ENCODE data around the gene CEP112. TPM values are rescaled to one million over a fixed set of nuclear protein-coding genes. Genes with fewer than 3 reads are reported as not detected.

CEP112 gene
- total and polyA plus RNA-seq, 9 of the 15 experiments (the other 6 are each of a cell fraction or from before 2014, with no cell fraction given) = 0.84 TPM; not detected in 8

- TF ChIP-seq SMC3 (conservative IDR thresholded peaks at IDR 0.05; ENCODE audit: insufficient read depth, low read depth, low read length) (peak; percentile 74), HNRNPLL (IDR thresholded peaks at IDR 0.05; ENCODE audit: low read depth, low read length, poor library complexity, severe bottlenecking) (no peak), PHF20 (IDR thresholded peaks at IDR 0.05; ENCODE audit: partially characterized antibody) (peak; percentile 52), CXXC5 (CRISPR knock-in tag; IDR thresholded peaks at IDR 0.05) (peak; percentile 32; the same call in 1 of the 2 replicates), RBM22 (IDR thresholded peaks at IDR 0.05; ENCODE audit: low read depth, low read length, poor library complexity, severe bottlenecking) (no peak), NONO (IDR thresholded peaks at IDR 0.05; ENCODE audit: low read depth in 2 of 2, low read length in 1 of 2) (no peak), PTBP1 (IDR thresholded peaks at IDR 0.05; ENCODE audit: low read depth, low read length) (no peak), TOE1 (IDR thresholded peaks at IDR 0.05; ENCODE audit: borderline replicate concordance) (peak; percentile 65; the same call in 1 of the 2 replicates), TOE1 (CRISPR knock-in tag; IDR thresholded peaks at IDR 0.05; ENCODE audit: borderline replicate concordance, low read depth) (no peak), MCM7 (IDR thresholded peaks at IDR 0.05) (peak; percentile 92 to 95; a peak in 3 of 4 replicates), USF1 (CRISPR knock-in tag; IDR thresholded peaks at IDR 0.05) (no peak), ZFP30 (CRISPR knock-in tag; IDR thresholded peaks at IDR 0.05; ENCODE audit: borderline replicate concordance) (no peak), CBX1 (IDR thresholded peaks at IDR 0.05; ENCODE audit: low read depth) (no peak), BHLHE40 (IDR thresholded peaks at IDR 0.05; ENCODE audit: low read length) (peak; percentile 99), MEIS2 (IDR thresholded peaks at IDR 0.05; ENCODE audit: partially characterized antibody) (no peak), SMARCA4 (IDR thresholded peaks at IDR 0.05) (0 out of 2 replicates have a peak, but pooled peaks have one; percentile 27), STAG1 (CRISPR knock-in tag; IDR thresholded peaks at IDR 0.05; ENCODE audit: borderline replicate concordance) (peak; percentile 95), CTBP1 (IDR thresholded peaks at IDR 0.05; ENCODE audit: borderline replicate concordance) (peak; percentile 23; the same call in 1 of the 2 replicates), CEBPZ (IDR thresholded peaks at IDR 0.05; ENCODE audit: borderline replicate concordance, low read depth, low read length) (no peak), CSDE1 (IDR thresholded peaks at IDR 0.05) (0 out of 4 replicates have a peak, but pooled peaks of 1 of the 2 experiments have one; percentile 41), ZNF282 (CRISPR knock-in tag; IDR thresholded peaks at IDR 0.05) (no peak), CBX3 (IDR thresholded peaks at IDR 0.05; ENCODE audit: borderline replicate concordance in 1 of 2, low read length in 2 of 2) (0 out of 3 replicates have a peak, but pooled peaks of 1 of the 2 experiments have one; percentile 26), RBM17 (IDR thresholded peaks at IDR 0.05; ENCODE audit: borderline replicate concordance, low read depth, low read length) (no peak), KDM1A (IDR thresholded peaks at IDR 0.05) (peak in 1 of 2 experiments; percentile 84; a peak in 2 of 4 replicates)
- TF ChIP-seq, protein P1, sequence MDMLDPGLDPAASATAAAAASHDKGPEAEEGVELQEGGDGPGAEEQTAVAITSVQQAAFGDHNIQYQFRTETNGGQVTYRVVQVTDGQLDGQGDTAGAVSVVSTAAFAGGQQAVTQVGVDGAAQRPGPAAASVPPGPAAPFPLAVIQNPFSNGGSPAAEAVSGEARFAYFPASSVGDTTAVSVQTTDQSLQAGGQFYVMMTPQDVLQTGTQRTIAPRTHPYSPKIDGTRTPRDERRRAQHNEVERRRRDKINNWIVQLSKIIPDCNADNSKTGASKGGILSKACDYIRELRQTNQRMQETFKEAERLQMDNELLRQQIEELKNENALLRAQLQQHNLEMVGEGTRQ (CRISPR knock-in tag; IDR thresholded peaks at IDR 0.05) = no peak
Observed at GRCh38 chr17:66200685-66201092, 8.8 kb upstream of the CEP112 start (continued).
